Measurements from ENCODE around the gene ABHD17B. TPM values are rescaled to one million over a fixed set of nuclear protein-coding genes. Genes with fewer than 3 reads are reported as not detected.
A peak's percentile ranks its signal among the peaks of the same experiment; 100 is the strongest.

Gene ABHD17B
- total and polyA plus RNA-seq, 4 donors: 5.2 to 17.7 (median 10.1) TPM

- H3K9ac ChIP-seq (ENCODE audit: low read depth in 1 of 2, low read length in 2 of 2): no peak overlapping the region
- H3K36me3 ChIP-seq (ENCODE audit: control insufficient read depth in 4 of 4, insufficient read depth in 3 of 4, low read depth in 1 of 4, low read length in 3 of 4): no peaks in the 10 kb centered on the region
- DNase-seq (ENCODE audit: low spot score): no peak
- 60% methylated on average over 3 of the region's 3 CpGs for WGBS
- H3K4me3 ChIP-seq (ENCODE audit: low read depth in 1 of 3, low read length in 3 of 3): no peak overlapping the region
- peaks cover 0 to 5% (median 4%) of the 10 kb centered on the region in 4 donors for H3K4me1 ChIP-seq (ENCODE audit: control insufficient read depth in 4 of 4, insufficient read depth in 4 of 4, low read length in 3 of 4)
- H3K9me3 ChIP-seq (ENCODE audit: control insufficient read depth in 4 of 4, low read length in 3 of 4): no peaks in the 10 kb centered on the region
- no peak overlapping the region for H3K27ac ChIP-seq (ENCODE audit: low read depth in 1 of 2, low read length in 2 of 2)
- TF ChIP-seq MAX (IDR thresholded peaks at IDR 0.05) (no peak), NR2F2 (IDR thresholded peaks at IDR 0.05) (no peak), SP1 (IDR thresholded peaks at IDR 0.05) (no peak), ATF3 (IDR thresholded peaks at IDR 0.05) (no peak), REST (IDR thresholded peaks at IDR 0.05) (no peak), HNF4A (conservative IDR thresholded peaks at IDR 0.05) (peak; percentile 15 to 19), YY1 (IDR thresholded peaks at IDR 0.05) (no peak)
- no peaks in the 10 kb centered on the region for H3K27me3 ChIP-seq (ENCODE audit: control insufficient read depth in 4 of 4, insufficient read depth in 4 of 4, low read length in 3 of 4)
These were observed 20.8 kb downstream of the ABHD17B start for GRCh38 chr9:71890042-71890679.

GRCh38 chr9:71887362-71887761 is 23.6 kb downstream of the ABHD17B start:
- no peak overlapping the region for H3K9ac ChIP-seq (ENCODE audit: low read depth in 1 of 2, low read length in 2 of 2)
- no peak overlapping the region for H3K27ac ChIP-seq (ENCODE audit: low read depth in 1 of 2, low read length in 2 of 2)
- WGBS: 77% methylated on average over 1 of the region's 1 CpG
- no peaks in the 10 kb centered on the region for H3K36me3 ChIP-seq (ENCODE audit: control insufficient read depth in 4 of 4, insufficient read depth in 3 of 4, low read depth in 1 of 4, low read length in 3 of 4)
- no peak for DNase-seq (ENCODE audit: low spot score)
- H3K4me1 ChIP-seq (ENCODE audit: control insufficient read depth in 4 of 4, insufficient read depth in 4 of 4, low read length in 3 of 4): peaks cover 0 to 2% (median 0%) of the 10 kb centered on the region in 4 donors
- H3K4me3 ChIP-seq (ENCODE audit: low read depth in 1 of 3, low read length in 3 of 3): no peak overlapping the region
- H3K9me3 ChIP-seq (ENCODE audit: control insufficient read depth in 4 of 4, low read length in 3 of 4): peaks cover 0 to 7% (median 2%) of the 10 kb centered on the region in 4 donors
- no peaks in the 10 kb centered on the region for H3K27me3 ChIP-seq (ENCODE audit: control insufficient read depth in 4 of 4, insufficient read depth in 4 of 4, low read length in 3 of 4)
- TF ChIP-seq YY1 (IDR thresholded peaks at IDR 0.05) (no peak), CTCF (IDR thresholded peaks at IDR 0.05; ENCODE audit: low read depth, low read length, missing input control) (no peak), FOXA2 (IDR thresholded peaks at IDR 0.05) (no peak), FOXA1 (IDR thresholded peaks at IDR 0.05) (no peak), NR2F2 (IDR thresholded peaks at IDR 0.05) (no peak), GABPA (IDR thresholded peaks at IDR 0.05 in 1 of 2, conservative IDR thresholded peaks at IDR 0.05 in 1 of 2) (no peak), EGR1 (IDR thresholded peaks at IDR 0.05; ENCODE audit: low read depth in 2 of 2) (no peak), ATF3 (IDR thresholded peaks at IDR 0.05) (no peak)
